Right atrium auricular region (tissue), 2 donors: Measurements from ENCODE around the gene NEDD4L. TPM values are rescaled to one million over a fixed set of nuclear protein-coding genes. Genes with fewer than 3 reads are reported as not detected.

Experiments used
- DNase-seq: peaks from one replicate; pipeline ENCODE4 v3.0.0-alpha.2; 2019; ENCODE audit warnings: low spot score
- H3K27ac ChIP-seq, 2 donors: fragments of 200-600 bp; sonication (generic); 1 replicate in 1 of 2; 2 replicates in 1 of 2; pipeline ENCODE4 v1.5.1; 2016 to 2019
- H3K27me3 ChIP-seq, 2 donors: fragments of 200-600 bp; sonication (generic); one replicate each; pipeline versions ENCODE4 v1.5.1 to v1.6.0; 2017 to 2019
- H3K36me3 ChIP-seq: fragments of 200-600 bp; sonication (generic); one replicate; pipeline ENCODE4 v1.5.1; 2016
- H3K4me1 ChIP-seq, 2 donors: fragments of 200-600 bp; sonication (generic); one replicate each; pipeline versions ENCODE4 v1.5.1 to v1.6.0; 2017 to 2019
- H3K4me3 ChIP-seq, 2 donors: fragments of 200-600 bp; sonication (generic); 1 replicate in 1 of 2; 2 replicates in 1 of 2; pipeline ENCODE4 v1.5.1; 2017 to 2019; ENCODE audit warnings: mild to moderate bottlenecking in 1 of 2, moderate library complexity in 1 of 2
- H3K9me3 ChIP-seq, 2 donors: fragments of 200-600 bp; sonication (generic); one replicate each; pipeline ENCODE4 v1.5.1; 2019
- CTCF ChIP-seq, 2 donors: fragments of 200-600 bp; sonication (generic); IDR thresholded peaks; one replicate each; pipeline ENCODE4 v1.5.1; 2019; ENCODE audit warnings: antibody characterized with exemption in 2 of 2
- total RNA-seq, 2 donors: library from RNA; depleted of rRNA; stranded (reverse); fragments of >200 nt; gene quantifications; one replicate each; pipeline ENCODE4 v1.1.0, GENCODE V29; 2016

NEDD4L gene
- total RNA-seq, 2 donors from 2014 or later, result 45.0 to 68.0 TPM

DNA sequence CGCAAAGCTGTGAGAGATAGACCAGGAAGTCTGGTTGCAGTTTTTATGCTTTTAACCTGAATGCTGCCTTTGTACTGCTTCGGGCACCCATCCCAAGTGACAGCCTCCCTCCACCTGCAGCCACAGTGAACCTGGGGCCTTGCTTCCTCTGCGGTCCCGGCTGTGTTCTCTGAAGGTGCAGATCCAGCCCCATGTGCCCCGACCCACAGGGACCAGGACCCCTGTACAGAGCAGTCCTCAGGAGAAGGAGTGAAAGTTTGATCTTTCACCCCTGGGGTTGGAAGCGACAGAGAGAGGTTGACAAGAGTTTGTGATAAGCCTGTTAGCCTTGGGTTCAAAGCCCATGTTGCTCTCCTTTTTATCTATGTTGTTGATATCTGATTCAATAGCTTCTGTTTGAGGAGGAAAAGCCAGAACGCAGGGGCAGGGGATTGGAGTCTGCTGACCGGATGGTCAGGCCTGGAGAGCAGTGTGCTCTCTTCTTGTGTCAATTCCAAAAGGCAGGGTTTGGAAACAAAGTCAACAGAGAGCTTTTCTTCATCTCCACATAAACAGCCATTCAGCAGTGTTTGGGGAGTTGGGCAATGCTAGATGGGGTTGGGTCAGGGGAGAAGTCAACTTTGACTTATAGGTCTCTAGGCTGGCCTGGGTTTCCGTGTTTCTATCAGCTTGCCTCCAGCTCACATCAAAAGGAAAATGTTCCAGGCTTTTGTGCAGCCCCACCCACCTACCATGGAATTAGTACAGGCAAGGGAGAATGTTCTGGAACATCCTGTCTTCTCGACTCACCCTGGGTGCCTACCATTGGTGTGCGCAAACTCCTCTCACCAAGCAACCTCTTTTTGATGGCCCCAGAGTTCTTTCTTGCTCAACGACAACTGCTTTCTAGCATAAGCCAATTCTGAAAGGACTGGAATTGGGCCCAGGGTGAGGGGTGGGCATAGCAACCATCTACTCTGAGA lies 369.9 kb downstream of the NEDD4L start:
- no peak for DNase-seq
- no peak overlapping the region for H3K4me3 ChIP-seq

GRCh38 chr18:58416014-58416703 lies 372.1 kb downstream of the NEDD4L start:
- H3K4me1 ChIP-seq, result peaks cover 0 to 12% of the 10 kb centered on the region in 2 donors
- no peaks in the 10 kb centered on the region for H3K27me3 ChIP-seq
- no peak for TF ChIP-seq CTCF (IDR thresholded peaks at IDR 0.05)
- no peak for DNase-seq
- H3K9me3 ChIP-seq, result no peaks in the 10 kb centered on the region
- H3K4me3 ChIP-seq, result no peak overlapping the region
- H3K36me3 ChIP-seq, result no peaks in the 10 kb centered on the region
- no peak overlapping the region for H3K27ac ChIP-seq

More for the DNA sequence above, 369.9 kb downstream of the NEDD4L start:
- Histone ChIP-seq H3K36me3 (no peaks in the 10 kb centered on the region), H3K27ac (no peak overlapping the region), H3K9me3 (no peaks in the 10 kb centered on the region), H3K27me3 (no peaks in the 10 kb centered on the region), H3K4me1 (peaks cover 0 to 12% of the 10 kb centered on the region in 2 donors)
- no peak for TF ChIP-seq CTCF (IDR thresholded peaks at IDR 0.05)

- peaks cover 0 to 12% of the 10 kb centered on the region in 2 donors for H3K4me1 ChIP-seq
- TF ChIP-seq CTCF (IDR thresholded peaks at IDR 0.05), result no peak
- DNase-seq, result no peak
- no peaks in the 10 kb centered on the region for H3K36me3 ChIP-seq
- H3K27me3 ChIP-seq, result no peaks in the 10 kb centered on the region
- H3K9me3 ChIP-seq, result no peaks in the 10 kb centered on the region
- H3K4me3 ChIP-seq, result no peak overlapping the region
- H3K27ac ChIP-seq, result no peak overlapping the region
Observed at GRCh38 chr18:58416704-58417683, 373.0 kb downstream of the NEDD4L start.

DNA sequence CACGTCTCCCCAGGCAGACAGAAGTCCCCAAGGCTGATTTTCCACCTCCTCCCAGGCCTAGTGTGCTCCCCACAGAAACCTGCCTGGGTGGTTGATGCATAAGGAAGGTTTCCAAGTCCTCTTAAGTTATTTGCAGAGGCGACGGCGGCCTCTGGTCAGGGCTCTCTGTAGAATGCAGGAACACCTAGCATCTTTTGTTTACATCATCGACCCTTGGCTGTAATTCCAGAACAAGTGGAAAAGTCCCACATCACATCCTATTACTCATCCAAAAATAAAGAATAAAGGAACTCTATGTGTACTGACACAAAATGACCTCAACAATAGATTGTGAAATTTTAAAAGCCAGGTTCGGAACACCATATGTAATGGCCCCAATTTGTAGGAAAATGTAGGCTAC lies 373.7 kb downstream of the NEDD4L start:
- no peak for TF ChIP-seq CTCF (IDR thresholded peaks at IDR 0.05)
- Histone ChIP-seq H3K27me3 (no peaks in the 10 kb centered on the region), H3K4me3 (no peak overlapping the region), H3K9me3 (no peaks in the 10 kb centered on the region), H3K27ac (no peak overlapping the region), H3K4me1 (peaks cover 0 to 12% of the 10 kb centered on the region in 2 donors), H3K36me3 (no peaks in the 10 kb centered on the region)
- no peak for DNase-seq

GRCh38 chr18:58418361-58418760 lies 374.3 kb downstream of the NEDD4L start:
- no peak for DNase-seq
- no peak overlapping the region for H3K27ac ChIP-seq

More at GRCh38 chr18:58418361-58418760, 374.3 kb downstream of the NEDD4L start:
- Histone ChIP-seq H3K9me3 (no peaks in the 10 kb centered on the region), H3K4me1 (peaks cover 0 to 12% of the 10 kb centered on the region in 2 donors), H3K27me3 (no peaks in the 10 kb centered on the region), H3K4me3 (no peak overlapping the region), H3K36me3 (no peaks in the 10 kb centered on the region)
- TF ChIP-seq CTCF (IDR thresholded peaks at IDR 0.05), result no peak
